GM19395 (cell line): ENCODE results near the gene EIF6.

ENCODE experiments used
- ATAC-seq: cut with Tn5 transposase; IDR thresholded peaks from one replicate; pipeline ENCODE4 v1.9.1; 2021; ENCODE audit warnings: mild to moderate bottlenecking, moderate library complexity; ENCODE audit not compliant: unreplicated experiment

EIF6 gene

GRCh38 chr20:35295674-35296073 is 11.1 kb upstream of the EIF6 start:
- ATAC-seq, result no peak

- no peak for ATAC-seq
Observed at GRCh38 chr20:35295058-35295457, 10.5 kb upstream of the EIF6 start.

- no peak for ATAC-seq
Observed at GRCh38 chr20:35294293-35294685, 9.7 kb upstream of the EIF6 start.

- no peak for ATAC-seq
Observed at GRCh38 chr20:35293303-35294292, 9.0 kb upstream of the EIF6 start.

GRCh38 chr20:35292504-35293285 is 8.1 kb upstream of the EIF6 start:
- no peak for ATAC-seq

- ATAC-seq, result no peak
Observed at GRCh38 chr20:35291654-35292503, 7.3 kb upstream of the EIF6 start, which contains the start of gene FAM83C. Gene FAM83C, minus strand, starts transcription at chr20:35292425. Its CDS starts 121 bp downstream, at chr20:35292304.

- no peak for ATAC-seq
Observed at GRCh38 chr20:35290887-35291417, 6.4 kb upstream of the EIF6 start.

- ATAC-seq, result no peak
Observed at GRCh38 chr20:35290186-35290886, 5.8 kb upstream of the EIF6 start.

GRCh38 chr20:35288325-35289060 is 3.9 kb upstream of the EIF6 start:
- ATAC-seq, result no peak

- ATAC-seq, result no peak
Observed at GRCh38 chr20:35287509-35288324, 3.1 kb upstream of the EIF6 start.

GRCh38 chr20:35286899-35287508 is 2.4 kb upstream of the EIF6 start:
- ATAC-seq, result no peak

- ATAC-seq, result no peak
Observed at GRCh38 chr20:35286077-35286898, 1.7 kb upstream of the EIF6 start.

GRCh38 chr20:35285806-35286076 is 1.2 kb upstream of the EIF6 start:
- no peak for ATAC-seq

- no peak for ATAC-seq
Observed at GRCh38 chr20:35284992-35285805, 627 bp upstream of the EIF6 start.

- no peak for ATAC-seq
Observed at GRCh38 chr20:35283441-35284266, 918 bp downstream of the EIF6 start.
